NT2/D1 (cell line): ENCODE results near the gene POLE.

Source experiments
- DNase-seq: peaks from one replicate; pipeline ENCODE4 v3.0.0-alpha.2; 2011; ENCODE audit warnings: low read depth, low spot score
- H3K27me3 ChIP-seq: 2 replicates; pipeline ENCODE4 v1.6.0; 2011; ENCODE audit warnings: mild to moderate bottlenecking; ENCODE audit not compliant: insufficient read length, insufficient read depth
- H3K36me3 ChIP-seq: 2 replicates; pipeline ENCODE4 v1.6.1; 2011; ENCODE audit warnings: mild to moderate bottlenecking, low read length, mixed read lengths; ENCODE audit not compliant: insufficient read depth, insufficient read length
- H3K4me1 ChIP-seq: 2 replicates; pipeline ENCODE4 v1.5.1; 2011; ENCODE audit not compliant: insufficient read depth, insufficient read length
- H3K4me3 ChIP-seq: 2 replicates; pipeline ENCODE4 v1.5.1; 2011; ENCODE audit warnings: low read depth; ENCODE audit not compliant: insufficient read length
- H3K9ac ChIP-seq: 2 replicates; pipeline ENCODE4 v1.6.0; 2011; ENCODE audit warnings: low read depth; ENCODE audit not compliant: insufficient read length
- H3K9me3 ChIP-seq: 2 replicates; pipeline ENCODE4 v1.5.1; 2011; ENCODE audit warnings: mild to moderate bottlenecking, low read length; ENCODE audit not compliant: insufficient read depth
- SUZ12 ChIP-seq: IDR thresholded peaks from 2 replicates; pipeline ENCODE4 v1.6.1; 2011; ENCODE audit not compliant: insufficient read length, insufficient read depth; ENCODE audit errors: extremely low read depth
- YY1 ChIP-seq: IDR thresholded peaks from 2 replicates; pipeline ENCODE4 v1.6.1; 2011; ENCODE audit not compliant: insufficient read length, insufficient read depth
- ZNF274 ChIP-seq: IDR thresholded peaks from 2 replicates; pipeline ENCODE4 v1.6.1; 2011; ENCODE audit warnings: mild to moderate bottlenecking, low read depth, low read length

Gene POLE

DNA sequence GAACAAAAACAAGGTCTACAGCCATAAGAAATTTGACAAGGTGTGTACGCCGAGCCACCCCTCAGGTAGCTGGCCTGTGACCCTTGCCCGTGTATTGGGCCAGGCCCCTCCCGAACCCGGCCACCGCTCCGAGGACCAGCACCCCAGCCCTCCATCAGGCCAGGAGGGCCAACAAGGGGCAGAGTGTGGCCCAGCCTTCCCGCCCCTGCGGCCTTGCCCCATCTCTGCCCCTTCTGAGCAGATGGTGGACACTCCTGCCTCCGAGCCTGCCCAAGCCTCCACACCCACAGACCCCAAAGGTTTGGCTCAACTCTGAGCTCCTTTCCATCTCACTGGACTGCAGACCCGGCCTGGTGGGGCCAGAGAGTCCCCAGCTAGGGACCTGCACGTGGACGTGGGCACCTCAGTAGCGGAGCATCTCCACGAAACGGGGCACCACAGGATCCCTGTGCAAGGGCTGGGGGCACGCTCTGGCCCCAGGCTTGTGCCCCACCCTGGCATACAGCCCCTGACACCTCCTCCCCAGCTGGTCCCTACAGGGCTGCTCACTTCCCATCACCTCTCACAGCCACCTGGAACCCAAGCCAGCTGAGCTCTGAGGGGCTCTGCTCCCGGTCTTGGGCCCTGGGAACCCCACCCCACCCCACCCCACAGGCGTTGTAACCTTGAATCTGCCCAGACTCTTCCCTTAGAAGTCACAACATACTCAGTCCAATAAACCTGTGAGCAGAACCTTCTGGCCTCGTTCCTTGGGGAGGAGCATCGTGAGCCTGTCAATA, 65.3 kb downstream of the POLE start:
- peaks cover 15% of the 10 kb centered on the region for H3K27me3 ChIP-seq
- H3K4me1 ChIP-seq = peaks cover 12% of the 10 kb centered on the region
- no peak overlapping the region for H3K9ac ChIP-seq
- H3K4me3 ChIP-seq = no peak overlapping the region
- H3K36me3 ChIP-seq = peaks cover 50% of the 10 kb centered on the region
- TF ChIP-seq ZNF274 (no peak), YY1 (no peak), SUZ12 (no peak)
- peaks cover 7% of the 10 kb centered on the region for H3K9me3 ChIP-seq
- no peak for DNase-seq

GRCh38 chr12:132620899-132621656, 66.1 kb downstream of the POLE start:
- peaks cover 14% of the 10 kb centered on the region for H3K9me3 ChIP-seq
- no peak overlapping the region for H3K9ac ChIP-seq
- peaks cover 12% of the 10 kb centered on the region for H3K4me1 ChIP-seq
- TF ChIP-seq SUZ12 = no peak
- TF ChIP-seq YY1 = no peak
- TF ChIP-seq ZNF274 = no peak
- no peak for DNase-seq
- peaks cover 46% of the 10 kb centered on the region for H3K36me3 ChIP-seq
- peaks cover 23% of the 10 kb centered on the region for H3K27me3 ChIP-seq
- H3K4me3 ChIP-seq = no peak overlapping the region

DNA sequence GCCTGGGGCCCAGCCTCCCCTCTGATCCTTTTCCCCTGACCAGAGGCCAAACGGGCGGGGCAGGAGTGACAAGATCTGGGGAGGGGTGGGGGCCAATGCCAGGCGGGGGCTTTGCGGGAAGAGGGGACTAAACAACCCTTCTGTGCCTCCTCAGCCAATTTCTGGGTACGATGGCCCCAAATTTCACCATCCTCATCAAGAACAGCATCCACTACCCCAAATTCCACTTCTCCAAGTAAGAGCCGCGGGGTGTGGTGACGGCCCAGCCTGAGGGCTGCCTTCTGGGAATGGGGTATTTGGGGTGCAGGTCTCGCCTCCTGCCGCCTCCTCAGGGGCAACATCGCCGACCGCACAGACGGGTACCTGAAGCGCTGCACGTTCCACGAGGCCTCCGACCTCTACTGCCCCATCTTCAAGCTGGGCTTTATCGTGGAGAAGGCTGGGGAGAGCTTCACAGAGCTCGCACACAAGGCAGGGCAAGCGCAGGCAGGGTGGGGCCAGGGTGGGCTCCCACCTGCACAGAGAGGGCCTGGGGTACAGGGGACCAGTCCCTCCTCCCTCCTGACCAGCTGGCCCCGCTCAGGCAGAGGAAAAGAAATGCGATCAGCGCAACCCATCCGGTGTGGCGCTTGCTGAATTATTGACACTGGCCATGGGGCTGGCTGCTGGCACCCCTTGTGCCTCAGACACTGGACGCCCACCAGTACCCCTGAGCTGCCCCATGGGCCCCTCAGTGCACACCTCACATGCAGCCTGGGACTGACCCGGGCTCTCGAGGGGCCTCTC, 66.8 kb downstream of the POLE start:
- H3K4me1 ChIP-seq = peaks cover 12% of the 10 kb centered on the region
- H3K9me3 ChIP-seq = peaks cover 22% of the 10 kb centered on the region
- no peak overlapping the region for H3K9ac ChIP-seq
- H3K36me3 ChIP-seq = peaks cover 38% of the 10 kb centered on the region
- peaks cover 31% of the 10 kb centered on the region for H3K27me3 ChIP-seq
- no peak for TF ChIP-seq SUZ12
- no peak for TF ChIP-seq YY1
- TF ChIP-seq ZNF274 = no peak
- no peak overlapping the region for H3K4me3 ChIP-seq
- no peak for DNase-seq

- Histone ChIP-seq H3K9me3 (peaks cover 25% of the 10 kb centered on the region), H3K36me3 (peaks cover 30% of the 10 kb centered on the region), H3K27me3 (peaks cover 38% of the 10 kb centered on the region), H3K4me3 (no peak overlapping the region), H3K4me1 (peaks cover 12% of the 10 kb centered on the region), H3K9ac (no peak overlapping the region)
- DNase-seq = no peak
- TF ChIP-seq SUZ12 (no peak), YY1 (no peak), ZNF274 (no peak)
Observed at GRCh38 chr12:132619386-132620112, 67.6 kb downstream of the POLE start.

DNA sequence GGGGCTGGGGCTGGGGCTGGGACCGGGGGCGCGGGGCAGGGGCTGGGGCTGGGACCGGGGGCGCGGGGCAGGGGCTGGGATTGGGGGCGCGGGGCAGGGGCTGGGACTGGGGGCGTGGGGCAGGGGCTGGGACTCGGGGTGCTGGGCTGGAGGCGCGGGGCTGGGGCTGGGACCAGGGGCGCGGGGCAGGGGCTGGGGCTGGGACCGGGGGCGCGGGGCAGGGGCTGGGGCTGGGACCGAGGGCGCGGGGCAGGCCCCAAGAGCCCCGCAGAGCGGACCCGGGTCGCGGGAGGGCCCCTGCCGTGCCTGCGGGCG, 68.1 kb downstream of the POLE start:
- peaks cover 12% of the 10 kb centered on the region for H3K4me1 ChIP-seq
- peaks cover 43% of the 10 kb centered on the region for H3K27me3 ChIP-seq
- H3K9me3 ChIP-seq = peaks cover 25% of the 10 kb centered on the region
- TF ChIP-seq ZNF274 (no peak), YY1 (no peak), SUZ12 (no peak)
- no peak overlapping the region for H3K9ac ChIP-seq
- H3K4me3 ChIP-seq = no peak overlapping the region
- no peak for DNase-seq
- H3K36me3 ChIP-seq = peaks cover 25% of the 10 kb centered on the region

GRCh38 chr12:132618683-132619043, 68.5 kb downstream of the POLE start, which contains the start of gene P2RX2:
TSS of gene P2RX2 (plus strand) at chr12:132618776. CDS start at chr12:132618817, 41 bp downstream.
- Histone ChIP-seq H3K27me3 (peaks cover 47% of the 10 kb centered on the region), H3K9ac (peak within 1 kb of the TSS; percentile 21), H3K9me3 (peaks cover 25% of the 10 kb centered on the region), H3K4me1 (peaks cover 12% of the 10 kb centered on the region), H3K36me3 (peaks cover 21% of the 10 kb centered on the region), H3K4me3 (peak within 1 kb of the TSS; percentile 39)
- TF ChIP-seq SUZ12 = no peak
- no peak for TF ChIP-seq YY1
- TF ChIP-seq ZNF274 = no peak
- DNase-seq = no peak
